MM.1S (cell line): ENCODE measurements around the gene HDAC7.

ENCODE experiments used
- DNase-seq: peaks from one replicate; pipeline ENCODE4 v3.0.0-alpha.2; 2015
- H2AFZ ChIP-seq: fragments of 300-600 bp; sonication (generic); 2 replicates; pipeline ENCODE4 v1.6.0; 2016; ENCODE audit warnings: antibody characterized with exemption, low read length
- H3F3A ChIP-seq: fragments of 300-600 bp; sonication (generic); 2 replicates; pipeline ENCODE4 v1.6.1; 2016; ENCODE audit warnings: mild to moderate bottlenecking, antibody characterized with exemption, low read length, moderate library complexity, mixed read lengths; ENCODE audit not compliant: insufficient read depth
- H3K27ac ChIP-seq: fragments of 300-600 bp; sonication (generic); 2 replicates; pipeline ENCODE4 v1.5.1; 2016; ENCODE audit warnings: mild to moderate bottlenecking, low read length
- H3K27me3 ChIP-seq: fragments of 300-600 bp; sonication (generic); replicated peaks from 2 replicates; pipeline ENCODE4 v1.6.0; 2016; ENCODE audit warnings: low read length; ENCODE audit not compliant: insufficient read depth
- H3K36me3 ChIP-seq: fragments of 300-600 bp; sonication (generic); replicated peaks from 2 replicates; pipeline ENCODE4 v1.6.1; 2016; ENCODE audit warnings: mild to moderate bottlenecking, low read length, mixed read lengths; ENCODE audit not compliant: insufficient read depth
- H3K4me1 ChIP-seq: fragments of 300-600 bp; sonication (generic); 2 replicates; pipeline ENCODE4 v1.6.1; 2016; ENCODE audit warnings: low read length, mixed read lengths
- H3K4me2 ChIP-seq: fragments of 300-600 bp; sonication (generic); 2 replicates; pipeline ENCODE4 v1.6.0; 2016; ENCODE audit warnings: low read depth, low read length
- H3K4me3 ChIP-seq: fragments of 300-600 bp; sonication (generic); 2 replicates; pipeline ENCODE4 v1.5.1; 2016; ENCODE audit warnings: low read length, mixed read lengths
- H3K79me2 ChIP-seq: fragments of 300-600 bp; sonication (generic); 2 replicates; pipeline ENCODE4 v1.6.1; 2016; ENCODE audit warnings: mixed run types, low read length, mixed read lengths
- H3K9ac ChIP-seq: fragments of 300-600 bp; sonication (generic); 2 replicates; pipeline ENCODE4 v1.6.1; 2016; ENCODE audit warnings: low read length, mixed read lengths
- H3K9me2 ChIP-seq: fragments of 300-600 bp; sonication (generic); replicated peaks from 2 replicates; pipeline ENCODE4 v1.6.1; 2016; ENCODE audit warnings: mild to moderate bottlenecking, low read length, mixed read lengths; ENCODE audit not compliant: insufficient read depth
- H3K9me3 ChIP-seq: fragments of 300-600 bp; sonication (generic); replicated peaks from 2 replicates; pipeline ENCODE4 v1.6.1; 2016; ENCODE audit warnings: mild to moderate bottlenecking, low read length, mixed read lengths; ENCODE audit not compliant: insufficient read depth
- H4K20me1 ChIP-seq: fragments of 300-600 bp; sonication (generic); 2 replicates; pipeline ENCODE4 v1.6.1; 2016; ENCODE audit warnings: mild to moderate bottlenecking, low read length, moderate library complexity, mixed read lengths; ENCODE audit not compliant: insufficient read depth
- CTCF ChIP-seq: fragments of 300-600 bp; sonication (generic); IDR thresholded peaks from 2 replicates; pipeline ENCODE4 v1.5.1; 2016; ENCODE audit warnings: antibody characterized with exemption, low read length, mixed read lengths
- EZH2 ChIP-seq: fragments of 300-600 bp; sonication (generic); optimal IDR thresholded peaks from 2 replicates; pipeline ENCODE3; 2017; ENCODE audit warnings: low read depth, mild to moderate bottlenecking, antibody characterized with exemption, low read length, mixed read lengths
- EZH2phosphoT487 ChIP-seq: fragments of 300-600 bp; sonication (generic); IDR thresholded peaks from 2 replicates; pipeline ENCODE4 v1.6.1; 2018; ENCODE audit warnings: antibody characterized with exemption, low read length

HDAC7 gene

GRCh38 chr12:47772738-47773061, 47.0 kb downstream of the HDAC7 start:
- Histone ChIP-seq H3K4me1 (peaks cover 32% of the 10 kb centered on the region), H3K36me3 (no peaks in the 10 kb centered on the region), H4K20me1 (no peaks in the 10 kb centered on the region), H3K27me3 (no peaks in the 10 kb centered on the region), H3K79me2 (peaks cover 33% of the 10 kb centered on the region), H3K27ac (no peak overlapping the region), H3K9me3 (no peaks in the 10 kb centered on the region), H3K4me3 (peak overlapping the region; percentile 60; the same call in 1 of the 2 replicates), H3K9ac (peak overlapping the region; percentile 55; the same call in 1 of the 2 replicates), H3K9me2 (no peaks in the 10 kb centered on the region), H2AFZ (peak overlapping the region; percentile 81), H3K4me2 (peak overlapping the region; percentile 67), H3F3A (no peaks in the 10 kb centered on the region)
- no peak for DNase-seq
- no peak for TF ChIP-seq EZH2
- no peak for TF ChIP-seq EZH2phosphoT487
- TF ChIP-seq CTCF: no peak

- Histone ChIP-seq H3K9me2 (no peaks in the 10 kb centered on the region), H4K20me1 (no peaks in the 10 kb centered on the region), H3K4me1 (peaks cover 30% of the 10 kb centered on the region), H3K27ac (no peak overlapping the region), H2AFZ (peak overlapping the region; percentile 81), H3K79me2 (peaks cover 33% of the 10 kb centered on the region), H3K4me2 (peak overlapping the region; percentile 67; the same call in 1 of the 2 replicates), H3F3A (no peaks in the 10 kb centered on the region), H3K27me3 (no peaks in the 10 kb centered on the region; the same call in 1 of the 2 replicates), H3K4me3 (no peak overlapping the region), H3K9ac (no peak overlapping the region), H3K9me3 (no peaks in the 10 kb centered on the region), H3K36me3 (no peaks in the 10 kb centered on the region)
- DNase-seq: no peak
- no peak for TF ChIP-seq EZH2phosphoT487
- TF ChIP-seq CTCF: no peak
- TF ChIP-seq EZH2: no peak
Measured at GRCh38 chr12:47772094-47772660, 47.5 kb downstream of the HDAC7 start.

GRCh38 chr12:47771304-47771703, 48.4 kb downstream of the HDAC7 start:
- no peaks in the 10 kb centered on the region for H3K9me2 ChIP-seq
- no peaks in the 10 kb centered on the region; the same call in 1 of the 2 replicates for H3K27me3 ChIP-seq
- H3K4me3 ChIP-seq: no peak overlapping the region
- H4K20me1 ChIP-seq: no peaks in the 10 kb centered on the region
- no peak overlapping the region for H3K9ac ChIP-seq
- no peak for DNase-seq
- H3F3A ChIP-seq: no peaks in the 10 kb centered on the region
- H3K4me1 ChIP-seq: peaks cover 26% of the 10 kb centered on the region
- H3K9me3 ChIP-seq: no peaks in the 10 kb centered on the region
- no peaks in the 10 kb centered on the region for H3K36me3 ChIP-seq
- H3K79me2 ChIP-seq: peaks cover 29% of the 10 kb centered on the region
- no peak overlapping the region for H2AFZ ChIP-seq
- H3K4me2 ChIP-seq: no peak overlapping the region
- no peak overlapping the region for H3K27ac ChIP-seq
- TF ChIP-seq EZH2phosphoT487 (no peak), CTCF (no peak)
